ENCODE data around the gene TCTN3. TPM values are rescaled to one million over a fixed set of nuclear protein-coding genes. Genes with fewer than 3 reads are reported as not detected.
A peak's percentile ranks its signal among the peaks of the same experiment; 100 is the strongest.

TCTN3 gene
- total RNA-seq, 2 donors from 2014 or later, result 18.1 to 24.7 TPM

- no peaks in the 10 kb centered on the region for H3K9me3 ChIP-seq (ENCODE audit: control insufficient read depth, low read length, poor library complexity, severe bottlenecking)
- ATAC-seq (no peak), DNase-seq (no peak)
- Mint-ChIP-seq H3K27me3 (no peaks in the 10 kb centered on the region), H3K4me1 (peaks cover 2% of the 10 kb centered on the region), H3K36me3 (ENCODE audit: low read depth) (no peaks in the 10 kb centered on the region), H3K27ac (no peak overlapping the region), H3K4me3 (no peak overlapping the region)
Observed at GRCh38 chr10:95664543-95664942, 29.2 kb downstream of the TCTN3 start.

DNA sequence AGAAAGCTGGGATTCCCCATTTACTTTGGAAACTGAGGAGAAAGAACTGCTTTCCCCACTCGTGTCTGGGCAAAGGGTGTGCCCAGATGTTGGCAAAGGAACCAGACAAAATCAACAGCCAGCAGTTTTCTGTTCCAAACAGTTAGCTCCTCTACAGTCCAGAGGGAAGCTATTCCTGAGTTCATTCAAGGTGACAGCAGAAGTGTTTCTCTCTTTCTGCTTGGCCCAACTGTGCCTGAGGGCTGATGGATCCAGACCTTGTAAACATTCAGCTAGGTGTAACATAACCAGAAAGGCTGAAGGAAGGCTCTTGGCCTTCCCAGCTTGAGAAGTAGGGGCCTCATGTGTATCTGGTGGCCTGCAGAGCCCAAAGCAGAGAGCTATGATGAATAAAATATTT is 30.2 kb downstream of the TCTN3 start:
- no peak for DNase-seq
- Mint-ChIP-seq H3K36me3 (ENCODE audit: low read depth) (no peaks in the 10 kb centered on the region), H3K27me3 (no peaks in the 10 kb centered on the region), H3K4me3 (no peak overlapping the region), H3K4me1 (peaks cover 1% of the 10 kb centered on the region), H3K27ac (no peak overlapping the region)
- ATAC-seq, result no peak
- H3K9me3 ChIP-seq (ENCODE audit: control insufficient read depth, low read length, poor library complexity, severe bottlenecking), result no peaks in the 10 kb centered on the region

GRCh38 chr10:95661818-95662217 is 31.9 kb downstream of the TCTN3 start:
- ATAC-seq (no peak), DNase-seq (no peak)
- H3K27ac Mint-ChIP-seq, result peak overlapping the region; percentile 88
- H3K4me1 Mint-ChIP-seq, result peaks cover 1% of the 10 kb centered on the region
- H3K4me3 Mint-ChIP-seq, result no peak overlapping the region
- H3K9me3 ChIP-seq (ENCODE audit: control insufficient read depth, low read length, poor library complexity, severe bottlenecking), result no peaks in the 10 kb centered on the region
- H3K36me3 Mint-ChIP-seq (ENCODE audit: low read depth), result no peaks in the 10 kb centered on the region
- no peaks in the 10 kb centered on the region for H3K27me3 Mint-ChIP-seq

GRCh38 chr10:95660283-95660682 is 33.4 kb downstream of the TCTN3 start:
- no peak for DNase-seq
- peaks cover 2% of the 10 kb centered on the region for H3K36me3 Mint-ChIP-seq (ENCODE audit: low read depth)
- no peak overlapping the region for H3K4me3 Mint-ChIP-seq
- H3K4me1 Mint-ChIP-seq, result peaks cover 13% of the 10 kb centered on the region
- H3K27ac Mint-ChIP-seq, result no peak overlapping the region
- no peak for ATAC-seq
- H3K27me3 Mint-ChIP-seq, result no peaks in the 10 kb centered on the region
- no peaks in the 10 kb centered on the region for H3K9me3 ChIP-seq (ENCODE audit: control insufficient read depth, low read length, poor library complexity, severe bottlenecking)

GRCh38 chr10:95657250-95657649 is 36.5 kb downstream of the TCTN3 start:
- peaks cover 2% of the 10 kb centered on the region for H3K36me3 Mint-ChIP-seq (ENCODE audit: low read depth)
- ATAC-seq (no peak), DNase-seq (no peak)
- peak overlapping the region; percentile 100 for H3K4me3 Mint-ChIP-seq
- no peaks in the 10 kb centered on the region for H3K9me3 ChIP-seq (ENCODE audit: control insufficient read depth, low read length, poor library complexity, severe bottlenecking)
- no peak overlapping the region for H3K27ac Mint-ChIP-seq
- no peaks in the 10 kb centered on the region for H3K27me3 Mint-ChIP-seq
- peaks cover 14% of the 10 kb centered on the region for H3K4me1 Mint-ChIP-seq

GRCh38 chr10:95656291-95657164 is 37.2 kb downstream of the TCTN3 start, which contains the start of gene ALDH18A1:
Gene ALDH18A1 (minus strand): TSS chr10:95656711. CDS start chr10:95653377, 3,334 bp downstream.
- ATAC-seq, result peak; percentile 90
- H3K27ac Mint-ChIP-seq, result peak within 1 kb of the TSS; percentile 94

GRCh38 chr10:95655571-95656290 is 38.0 kb downstream of the TCTN3 start:
- DNase-seq (peak in 1 of 3 donors; percentile 9), ATAC-seq (peak; percentile 3)
- Mint-ChIP-seq H3K27ac (peak overlapping the region; percentile 94), H3K27me3 (no peaks in the 10 kb centered on the region), H3K4me3 (peak overlapping the region; percentile 100), H3K36me3 (ENCODE audit: low read depth) (peaks cover 4% of the 10 kb centered on the region), H3K4me1 (peaks cover 14% of the 10 kb centered on the region)
- H3K9me3 ChIP-seq (ENCODE audit: control insufficient read depth, low read length, poor library complexity, severe bottlenecking), result no peaks in the 10 kb centered on the region

More at GRCh38 chr10:95656291-95657164, 37.2 kb downstream of the TCTN3 start, which contains the start of gene ALDH18A1:
- peak; percentile 79 to 87 (median 84) for DNase-seq
- Mint-ChIP-seq H3K36me3 (ENCODE audit: low read depth) (peaks cover 4% of the 10 kb centered on the region), H3K27me3 (no peaks in the 10 kb centered on the region), H3K4me3 (peak within 1 kb of the TSS; percentile 100), H3K4me1 (peaks cover 14% of the 10 kb centered on the region)
- H3K9me3 ChIP-seq (ENCODE audit: control insufficient read depth, low read length, poor library complexity, severe bottlenecking), result no peaks in the 10 kb centered on the region

GRCh38 chr10:95653895-95654294 is 39.8 kb downstream of the TCTN3 start:
- Mint-ChIP-seq H3K36me3 (ENCODE audit: low read depth) (peaks cover 6% of the 10 kb centered on the region), H3K27ac (no peak overlapping the region), H3K4me1 (peaks cover 18% of the 10 kb centered on the region), H3K4me3 (no peak overlapping the region), H3K27me3 (no peaks in the 10 kb centered on the region)
- DNase-seq, result no peak
- H3K9me3 ChIP-seq (ENCODE audit: control insufficient read depth, low read length, poor library complexity, severe bottlenecking), result no peaks in the 10 kb centered on the region
- ATAC-seq, result no peak

GRCh38 chr10:95651346-95652060 is 42.2 kb downstream of the TCTN3 start:
- H3K27ac Mint-ChIP-seq, result no peak overlapping the region
- no peaks in the 10 kb centered on the region for H3K27me3 Mint-ChIP-seq
- H3K36me3 Mint-ChIP-seq (ENCODE audit: low read depth), result peaks cover 13% of the 10 kb centered on the region
- peaks cover 17% of the 10 kb centered on the region for H3K4me1 Mint-ChIP-seq
- H3K4me3 Mint-ChIP-seq, result no peak overlapping the region
- no peak for DNase-seq
- H3K9me3 ChIP-seq (ENCODE audit: control insufficient read depth, low read length, poor library complexity, severe bottlenecking), result no peaks in the 10 kb centered on the region
- no peak for ATAC-seq

DNA sequence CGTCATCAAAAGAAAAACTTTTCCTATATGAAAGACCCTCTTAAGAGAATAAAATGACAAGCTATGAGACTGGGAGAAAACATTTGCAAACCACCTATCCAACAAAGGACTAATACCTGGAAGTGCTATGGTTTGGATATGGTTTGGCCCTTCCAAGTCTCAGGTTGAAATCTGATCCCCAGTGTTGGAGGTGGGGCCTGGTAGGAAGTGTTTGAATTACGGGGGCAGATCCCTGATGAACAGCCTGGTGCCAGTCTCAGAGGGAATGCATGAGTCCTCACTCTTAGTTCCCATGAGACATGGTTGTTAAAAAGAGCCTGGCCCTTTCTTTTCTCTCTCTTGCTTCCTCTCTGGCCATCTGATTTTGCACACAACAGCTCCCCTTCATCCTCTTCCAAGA is 43.5 kb downstream of the TCTN3 start:
- Mint-ChIP-seq H3K4me3 (no peak overlapping the region), H3K27ac (no peak overlapping the region), H3K4me1 (peaks cover 12% of the 10 kb centered on the region), H3K36me3 (ENCODE audit: low read depth) (peaks cover 11% of the 10 kb centered on the region), H3K27me3 (no peaks in the 10 kb centered on the region)
- no peak for ATAC-seq
- no peak for DNase-seq
- H3K9me3 ChIP-seq (ENCODE audit: control insufficient read depth, low read length, poor library complexity, severe bottlenecking), result no peaks in the 10 kb centered on the region

GRCh38 chr10:95648138-95648537 is 45.6 kb downstream of the TCTN3 start:
- peaks cover 11% of the 10 kb centered on the region for H3K4me1 Mint-ChIP-seq
- H3K9me3 ChIP-seq (ENCODE audit: control insufficient read depth, low read length, poor library complexity, severe bottlenecking), result no peaks in the 10 kb centered on the region
- ATAC-seq (no peak), DNase-seq (no peak)
- H3K36me3 Mint-ChIP-seq (ENCODE audit: low read depth), result peaks cover 14% of the 10 kb centered on the region
- H3K27me3 Mint-ChIP-seq, result no peaks in the 10 kb centered on the region
- H3K4me3 Mint-ChIP-seq, result no peak overlapping the region
- H3K27ac Mint-ChIP-seq, result no peak overlapping the region

GRCh38 chr10:95646160-95646559 is 47.6 kb downstream of the TCTN3 start:
- peaks cover 12% of the 10 kb centered on the region for H3K36me3 Mint-ChIP-seq (ENCODE audit: low read depth)

GRCh38 chr10:95644901-95645300 is 48.8 kb downstream of the TCTN3 start:
- peaks cover 14% of the 10 kb centered on the region for H3K36me3 Mint-ChIP-seq (ENCODE audit: low read depth)
- no peak for DNase-seq
- H3K27me3 Mint-ChIP-seq, result no peaks in the 10 kb centered on the region
- no peaks in the 10 kb centered on the region for H3K9me3 ChIP-seq (ENCODE audit: control insufficient read depth, low read length, poor library complexity, severe bottlenecking)
- no peak for ATAC-seq
- peaks cover 9% of the 10 kb centered on the region for H3K4me1 Mint-ChIP-seq
- H3K27ac Mint-ChIP-seq, result no peak overlapping the region
- H3K4me3 Mint-ChIP-seq, result no peak overlapping the region

More at GRCh38 chr10:95646160-95646559, 47.6 kb downstream of the TCTN3 start:
- no peaks in the 10 kb centered on the region for H3K9me3 ChIP-seq (ENCODE audit: control insufficient read depth, low read length, poor library complexity, severe bottlenecking)
- peaks cover 11% of the 10 kb centered on the region for H3K4me1 Mint-ChIP-seq
- no peaks in the 10 kb centered on the region for H3K27me3 Mint-ChIP-seq
- H3K4me3 Mint-ChIP-seq, result no peak overlapping the region
- DNase-seq (no peak), ATAC-seq (no peak)
- no peak overlapping the region for H3K27ac Mint-ChIP-seq
